Right lobe of liver (tissue), 4 donors: Measurements from ENCODE around the gene AGTRAP.

Experiments
- CTCF ChIP-seq, 4 donors: fragments of 200-600 bp in 3 of 4; fragments of 450-650 bp in 1 of 4; IDR thresholded peaks; one replicate each; pipeline versions ENCODE4 v1.5.1 to v1.8.0; 2016 to 2022; ENCODE audit warnings: antibody characterized with exemption in 4 of 4, mild to moderate bottlenecking in 2 of 4
- POLR2A ChIP-seq: fragments of 450-650 bp; IDR thresholded peaks from one replicate; pipeline ENCODE4 v1.6.1; 2017; ENCODE audit warnings: antibody characterized with exemption, mild to moderate bottlenecking
- donor health status: DM: no; HTN: no; CAD: no.
- donor health status: DM: no; HTN: no; CAD: no.
- donor health status: DM: no; HTN: yes; CAD: no.

GRCh38 chr1:11738096-11738495, 2.2 kb downstream of the AGTRAP start:
- TF ChIP-seq CTCF (IDR thresholded peaks at IDR 0.05) (no peak), POLR2A (no peak)
